Measurements from ENCODE around the gene SLC25A29.

The SLC25A29 gene

GRCh38 chr14:100332071-100332639 is 25.9 kb upstream of the SLC25A29 start:
- no peak for DNase-seq (ENCODE audit: low spot score)

DNA sequence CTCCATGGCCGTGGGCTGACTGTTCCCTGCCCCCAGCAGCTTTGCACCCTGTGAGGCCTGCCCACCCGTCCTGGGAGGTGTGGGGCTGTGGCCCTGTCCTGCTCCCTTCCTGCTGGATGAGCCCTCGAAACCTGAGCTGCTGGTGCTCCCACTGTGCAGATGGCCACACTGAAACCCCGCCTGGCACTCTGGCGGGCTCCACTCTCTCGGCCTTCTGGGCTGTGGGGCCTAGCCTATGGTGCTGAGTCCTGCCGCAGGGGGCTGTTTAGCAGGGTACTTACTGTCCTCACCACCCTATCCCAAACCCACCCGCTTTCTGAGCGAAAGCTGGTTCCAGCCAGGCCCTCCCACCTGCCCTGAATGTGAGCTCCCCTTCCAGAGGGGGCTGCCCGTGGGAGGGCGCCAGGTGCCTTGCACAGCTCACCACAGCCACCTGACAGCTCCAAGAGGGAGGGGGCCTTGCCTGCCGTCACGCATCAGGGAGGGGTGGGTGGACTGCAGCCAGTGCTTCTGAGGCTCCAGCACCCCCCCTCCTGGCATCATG is 24.2 kb upstream of the SLC25A29 start:
- no peak for DNase-seq (ENCODE audit: low spot score)

DNA sequence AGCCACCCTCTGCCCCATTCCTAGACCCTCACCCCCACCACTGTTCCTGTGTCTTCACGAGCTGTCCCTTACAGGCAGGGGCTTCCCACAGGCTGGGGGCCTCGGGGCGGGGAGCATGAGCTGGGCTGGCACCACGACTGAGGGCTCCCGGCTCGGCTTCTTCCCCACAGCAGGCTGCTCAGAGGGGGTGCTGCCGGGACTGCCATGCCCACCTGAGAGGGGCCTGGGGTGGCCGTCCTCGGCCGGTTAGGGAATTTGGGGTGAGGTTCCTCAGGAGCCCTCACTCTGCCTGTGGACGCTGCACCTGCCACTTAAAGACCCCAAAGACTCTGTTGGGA is 23.7 kb upstream of the SLC25A29 start:
- no peak for DNase-seq (ENCODE audit: low spot score)

GRCh38 chr14:100329233-100330006 is 23.2 kb upstream of the SLC25A29 start:
- no peak for DNase-seq (ENCODE audit: low spot score)

- DNase-seq (ENCODE audit: low spot score): no peak
Observed at GRCh38 chr14:100328495-100329163, 22.4 kb upstream of the SLC25A29 start.

GRCh38 chr14:100327128-100327527 is 20.9 kb upstream of the SLC25A29 start:
- DNase-seq (ENCODE audit: low spot score): no peak

GRCh38 chr14:100325958-100326357 is 19.7 kb upstream of the SLC25A29 start:
- no peak for DNase-seq (ENCODE audit: low spot score)

GRCh38 chr14:100325231-100325632 is 19.0 kb upstream of the SLC25A29 start:
- DNase-seq (ENCODE audit: low spot score): no peak

DNA sequence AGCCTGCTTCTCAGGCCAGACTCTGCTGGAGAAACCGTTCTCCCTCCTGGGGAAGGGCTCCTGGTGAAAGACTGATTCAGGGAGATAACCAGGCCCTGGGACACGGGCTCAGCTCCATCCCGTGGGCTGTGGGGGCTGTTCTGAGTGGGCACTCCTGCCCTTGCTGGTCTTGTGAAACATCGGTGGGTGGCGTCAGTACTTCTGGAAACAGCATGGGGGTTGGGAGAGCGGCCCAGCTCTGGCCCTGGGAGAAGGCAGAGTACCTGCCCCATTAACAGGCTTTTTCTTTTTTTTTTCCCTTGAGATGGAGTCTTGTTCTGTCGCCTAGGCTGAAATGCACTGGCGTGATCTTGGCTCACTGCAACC is 17.7 kb upstream of the SLC25A29 start:
- DNase-seq (ENCODE audit: low spot score): no peak

DNA sequence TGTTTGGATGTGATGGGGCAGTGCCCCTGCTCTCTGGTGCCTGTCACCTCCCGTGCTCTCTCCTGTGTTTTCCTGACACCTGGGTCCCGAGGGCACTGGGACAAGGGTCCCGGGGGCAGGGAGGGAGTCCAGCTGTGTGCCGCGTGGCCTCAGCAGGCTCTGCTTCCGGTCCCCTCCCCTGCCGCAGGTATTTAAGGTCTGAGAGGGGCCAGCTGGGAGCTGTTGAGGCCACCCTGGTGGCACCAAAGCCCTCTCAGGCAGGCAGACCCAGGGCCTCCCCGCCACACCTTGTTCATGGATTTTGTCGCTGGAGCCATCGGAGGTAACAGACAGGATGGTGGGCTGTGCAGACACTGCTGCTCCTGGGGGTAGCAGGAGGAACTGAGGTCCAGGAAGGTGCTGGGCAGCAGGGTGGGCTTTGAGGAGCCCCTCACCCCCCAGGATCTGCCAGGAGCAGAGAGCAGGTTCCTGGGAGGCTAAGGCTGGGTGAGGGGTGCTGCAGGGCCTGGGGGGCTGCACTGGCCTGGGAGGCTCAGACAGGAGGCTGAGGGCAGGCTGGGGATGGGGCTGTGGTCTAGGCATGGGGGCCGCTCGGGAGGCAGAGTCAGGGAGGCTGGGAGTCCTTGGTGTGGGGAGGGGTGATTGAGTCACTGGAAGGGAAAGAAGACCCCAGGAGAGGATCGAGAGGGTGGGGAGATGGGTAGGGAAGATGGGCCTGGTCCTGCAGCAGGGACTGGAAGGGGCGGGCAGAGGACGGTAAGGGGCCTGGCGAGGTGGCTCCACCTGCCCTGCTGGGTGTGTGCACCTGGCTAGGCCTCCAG is 17.1 kb upstream of the SLC25A29 start, which contains the start of gene SLC25A47:
Gene SLC25A47, plus strand, starts transcription at position 219 of the 821 bp plus-strand sequence. Its CDS starts 76 bp downstream, at position 295.
- no peak for DNase-seq (ENCODE audit: low spot score)

GRCh38 chr14:100322138-100322957 is 16.1 kb upstream of the SLC25A29 start:
- no peak for DNase-seq (ENCODE audit: low spot score)

DNA sequence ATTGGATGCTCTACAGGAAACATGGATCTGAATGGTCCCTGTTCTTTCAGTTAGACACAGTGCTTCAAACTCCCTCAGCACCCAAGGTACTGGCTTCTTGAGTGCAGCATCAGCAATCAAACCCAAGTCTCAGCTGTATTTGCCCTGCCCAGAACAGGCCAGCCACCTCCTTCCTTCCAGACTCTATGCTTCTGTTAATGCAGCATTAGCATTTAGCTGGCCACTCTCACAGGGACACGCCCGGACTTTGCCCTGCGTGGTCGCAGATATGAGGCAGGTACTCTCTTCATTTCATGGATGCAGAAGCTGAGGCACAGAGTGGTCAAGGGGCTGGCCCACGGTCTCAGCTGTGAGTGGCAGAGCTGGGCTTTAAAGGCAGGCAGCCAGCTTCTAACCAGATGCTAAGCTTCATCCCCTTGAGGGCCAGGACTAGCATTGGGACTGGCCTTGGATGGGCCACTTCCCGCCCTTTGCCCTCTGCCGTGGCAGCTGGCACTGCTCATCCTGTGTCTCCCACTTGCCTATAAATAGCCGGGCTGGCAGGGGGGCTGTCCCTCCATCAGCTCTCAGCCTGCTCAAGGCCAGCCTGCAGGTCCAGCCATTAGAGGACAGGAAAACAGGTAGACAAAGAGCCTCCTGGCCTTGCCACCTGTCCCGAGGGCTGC is 15.4 kb upstream of the SLC25A29 start:
- DNase-seq (ENCODE audit: low spot score): no peak

- DNase-seq (ENCODE audit: low spot score): no peak
Observed at GRCh38 chr14:100320157-100320856, 14.1 kb upstream of the SLC25A29 start.

GRCh38 chr14:100317912-100318808 is 11.9 kb upstream of the SLC25A29 start:
- DNase-seq (ENCODE audit: low spot score): peak; percentile 81

DNA sequence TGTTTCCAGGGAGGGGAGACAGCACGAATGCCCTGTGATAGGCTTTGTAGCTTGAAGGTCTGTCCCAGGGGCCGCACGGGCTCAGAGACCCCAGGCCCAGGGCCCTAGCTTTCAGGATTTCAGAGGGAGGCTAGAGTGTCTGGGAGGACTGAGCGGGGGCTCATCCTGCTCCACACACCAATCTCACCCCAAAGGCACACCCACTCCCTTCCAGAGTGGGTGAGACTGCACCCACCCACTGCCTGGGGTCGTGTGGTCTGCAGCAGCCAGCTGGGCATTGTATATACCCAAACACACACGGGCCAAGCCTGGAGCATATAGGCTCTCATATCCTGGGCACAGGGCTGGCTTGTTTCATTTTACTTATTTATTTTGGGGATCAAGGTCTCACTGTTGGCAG is 11.1 kb upstream of the SLC25A29 start:
- no peak for DNase-seq (ENCODE audit: low spot score)

DNA sequence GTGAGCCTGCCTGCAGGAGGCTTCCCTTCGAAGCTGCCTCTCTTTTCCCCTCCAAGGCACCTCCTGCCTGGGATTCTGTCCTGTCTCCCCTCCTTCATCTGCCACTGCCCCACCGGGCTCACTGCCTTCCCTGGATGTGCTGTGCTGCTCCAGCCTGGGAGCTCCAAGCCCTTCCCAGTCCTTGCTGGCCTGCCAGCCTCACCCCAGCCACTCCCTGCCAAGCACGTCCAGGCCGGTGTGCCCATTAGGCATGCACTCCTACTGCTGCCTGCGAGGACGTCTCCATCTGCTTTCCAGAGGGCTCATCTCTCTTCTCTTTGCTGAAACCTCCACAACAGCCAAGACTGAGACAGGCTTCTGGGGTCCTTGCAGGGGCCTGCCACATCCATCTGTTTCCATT is 8.5 kb upstream of the SLC25A29 start:
- no peak for DNase-seq (ENCODE audit: low spot score)

GRCh38 chr14:100313464-100314230 is 7.4 kb upstream of the SLC25A29 start:
- no peak for DNase-seq (ENCODE audit: low spot score)

- DNase-seq (ENCODE audit: low spot score): no peak
Observed at GRCh38 chr14:100312877-100313400, 6.7 kb upstream of the SLC25A29 start.
